Activated CD4-positive, alpha-beta T cell treated with anti-CD3 and anti-CD28 coated beads for 36 hours (primary cell): ENCODE measurements around the gene ZNRF3. TPM values are rescaled to one million over a fixed set of nuclear protein-coding genes. Genes with fewer than 3 reads are reported as not detected.

Source experiments
- ATAC-seq: fragments of 200-7000 bp; cut with Tn5 transposase; one replicate; pipeline ENCODE4 v1.10.0; 2021; ENCODE audit warnings: mild to moderate bottlenecking, moderate library complexity
- CTCF ChIA-PET: fragments of 350-600 bp; sonication (Branson Sonifier 250); formaldehyde crosslinking; loops from one replicate; lab custom pipeline; 2021; ENCODE audit warnings: antibody characterized with exemption; lab: Charles Lee
- POLR2A ChIA-PET: fragments of 350-600 bp; sonication (Branson Sonifier 250); formaldehyde crosslinking; loops from one replicate; lab custom pipeline; 2021; ENCODE audit warnings: antibody characterized with exemption, inconsistent platforms; lab: Charles Lee
- DNase-seq: peaks from one replicate; pipeline ENCODE4 v3.0.0-alpha.2; 2020
- H3K27ac Mint-ChIP-seq: one replicate; pipeline ENCODE4 v1.8.0; 2021; ENCODE audit warnings: mixed read lengths
- H3K27me3 Mint-ChIP-seq: one replicate; pipeline ENCODE4 v1.8.0; 2021; ENCODE audit warnings: mixed read lengths
- H3K36me3 Mint-ChIP-seq: one replicate; pipeline ENCODE4 v1.8.0; 2021; ENCODE audit warnings: low read depth, mixed read lengths
- H3K4me1 Mint-ChIP-seq: one replicate; pipeline ENCODE4 v1.8.0; 2021; ENCODE audit warnings: mixed read lengths
- H3K4me3 Mint-ChIP-seq: one replicate; pipeline ENCODE4 v1.8.0; 2021; ENCODE audit warnings: mild to moderate bottlenecking, moderate library complexity, mixed read lengths
- H3K9me3 Mint-ChIP-seq: one replicate; pipeline ENCODE4 v1.8.0; 2021; ENCODE audit warnings: low read depth, mixed read lengths
- intact Hi-C, 2 experiments: fragments of 100-400 bp; cut with DNase I in 1 of 2; cut with micrococcal nuclease in 1 of 2; formaldehyde crosslinking; loops; one replicate each; pipeline versions ENCODE4 v1.14.2 to v1.15.1; 2022 to 2024; cut with DNase I, micrococcal nuclease
- total RNA-seq, 2 experiments: library from RNA; stranded (reverse); gene quantifications; one replicate each; pipeline ENCODE4 v1.2.3, GENCODE V29; 2021

ZNRF3 gene
- total RNA-seq, 2 experiments from 2014 or later: 2.3 TPM

DNA sequence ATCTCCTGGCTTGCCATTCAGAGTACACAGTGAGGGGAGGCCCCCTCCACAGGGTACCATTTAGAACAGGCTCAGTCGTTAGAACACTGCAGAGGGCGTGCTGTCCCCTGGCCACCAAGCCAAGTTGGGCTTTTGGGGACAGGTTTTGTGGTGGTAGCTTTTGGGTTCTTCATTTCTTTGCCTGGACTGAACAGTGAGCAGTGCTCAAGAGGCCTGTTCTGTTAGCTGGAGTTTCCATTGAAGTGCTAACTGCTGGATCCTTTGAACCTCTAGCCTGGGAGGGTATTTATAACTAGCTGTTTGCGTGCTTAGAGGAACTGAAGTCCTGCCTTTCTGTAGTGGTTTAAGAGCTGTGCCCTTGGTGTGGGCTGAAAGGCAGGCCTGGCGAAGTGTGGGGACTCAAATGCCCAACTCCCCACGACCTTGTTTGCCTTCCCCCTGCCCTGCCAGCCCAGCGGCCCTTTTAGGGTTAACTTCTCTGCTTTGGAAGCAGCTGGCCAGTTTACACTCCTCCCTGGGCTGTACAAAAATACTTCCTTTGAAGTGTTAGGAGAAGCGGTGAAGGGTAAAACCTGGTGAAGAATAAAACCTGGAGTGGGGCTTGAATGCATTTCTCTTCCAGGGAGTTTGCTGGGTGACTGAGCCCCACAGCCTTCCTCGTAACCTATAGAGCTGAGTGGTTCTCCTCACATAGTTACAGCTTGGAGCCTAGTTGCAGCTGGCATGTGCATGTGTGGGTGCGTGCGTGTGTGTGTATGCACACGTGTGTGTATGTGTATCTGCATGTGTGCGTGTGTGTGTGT lies 34.6 kb downstream of the ZNRF3 start:
- peaks cover 36% of the 10 kb centered on the region for H3K27me3 Mint-ChIP-seq
- H3K9me3 Mint-ChIP-seq: no peaks in the 10 kb centered on the region
- H3K36me3 Mint-ChIP-seq: no peaks in the 10 kb centered on the region
- CTCF ChIA-PET: interaction anchor here (0.6 to 1.6 kb wide), 7 partner anchors 10 to 311 kb away, joined by 3 to 5 read pairs (median 4); no protein-coding TSS in a partner anchor
- intact Hi-C loops: no loop called here
- peaks cover 4% of the 10 kb centered on the region for H3K4me1 Mint-ChIP-seq
- DNase-seq: no peak
- H3K27ac Mint-ChIP-seq: no peak overlapping the region
- POLR2A ChIA-PET: interaction anchor here (1.8 kb wide), 1 partner anchor 11 kb away, joined by 4 read pairs; no protein-coding TSS in a partner anchor
- no peak for ATAC-seq
- no peak overlapping the region for H3K4me3 Mint-ChIP-seq

DNA sequence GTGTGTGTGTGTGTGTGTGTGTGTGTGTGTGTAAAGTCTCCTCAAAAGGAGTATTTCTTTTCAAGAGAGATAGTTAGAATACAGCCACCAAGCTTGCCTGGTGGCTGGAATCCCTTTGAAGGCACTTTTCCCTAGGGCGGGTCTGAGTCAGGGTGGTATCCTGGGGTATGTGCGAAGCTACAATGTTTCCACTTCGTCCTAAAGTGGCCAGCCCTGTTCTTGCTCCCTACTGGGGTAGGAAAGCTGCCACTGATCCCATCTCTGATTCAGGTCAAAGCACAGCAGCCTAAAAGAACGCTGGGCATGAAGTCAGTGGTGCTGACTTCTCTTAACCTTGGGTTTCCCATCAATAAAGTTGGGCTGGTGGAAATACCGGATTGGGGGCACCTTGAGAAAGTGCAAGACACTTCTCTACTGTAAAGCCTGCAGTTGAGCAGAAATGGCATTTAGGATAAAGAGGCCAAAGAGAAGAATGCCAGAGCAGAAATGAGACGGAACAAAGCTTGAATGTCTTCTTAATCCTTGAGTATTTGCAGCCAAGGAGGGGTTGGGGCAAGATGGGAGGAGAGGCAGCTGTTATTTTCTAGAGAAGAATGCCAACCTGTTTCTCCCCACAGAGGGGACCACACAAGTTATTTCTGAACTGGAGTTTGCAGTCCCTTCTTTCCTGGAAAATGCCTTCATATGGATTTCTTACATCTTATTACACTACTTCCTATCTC lies 35.3 kb downstream of the ZNRF3 start:
- CTCF ChIA-PET: interaction anchor here (0.6 to 1.6 kb wide), 3 partner anchors 12 to 311 kb away, joined by 3 to 5 read pairs (median 4); no protein-coding TSS in a partner anchor
- ATAC-seq (no peak), DNase-seq (no peak)
- Mint-ChIP-seq H3K4me1 (peaks cover 4% of the 10 kb centered on the region), H3K9me3 (no peaks in the 10 kb centered on the region), H3K27me3 (peaks cover 33% of the 10 kb centered on the region), H3K36me3 (no peaks in the 10 kb centered on the region), H3K27ac (no peak overlapping the region), H3K4me3 (no peak overlapping the region)
- intact Hi-C loops: no loop called here
- POLR2A ChIA-PET: interaction anchor here (1.8 kb wide), 1 partner anchor 11 kb away, joined by 4 read pairs; no protein-coding TSS in a partner anchor

DNA sequence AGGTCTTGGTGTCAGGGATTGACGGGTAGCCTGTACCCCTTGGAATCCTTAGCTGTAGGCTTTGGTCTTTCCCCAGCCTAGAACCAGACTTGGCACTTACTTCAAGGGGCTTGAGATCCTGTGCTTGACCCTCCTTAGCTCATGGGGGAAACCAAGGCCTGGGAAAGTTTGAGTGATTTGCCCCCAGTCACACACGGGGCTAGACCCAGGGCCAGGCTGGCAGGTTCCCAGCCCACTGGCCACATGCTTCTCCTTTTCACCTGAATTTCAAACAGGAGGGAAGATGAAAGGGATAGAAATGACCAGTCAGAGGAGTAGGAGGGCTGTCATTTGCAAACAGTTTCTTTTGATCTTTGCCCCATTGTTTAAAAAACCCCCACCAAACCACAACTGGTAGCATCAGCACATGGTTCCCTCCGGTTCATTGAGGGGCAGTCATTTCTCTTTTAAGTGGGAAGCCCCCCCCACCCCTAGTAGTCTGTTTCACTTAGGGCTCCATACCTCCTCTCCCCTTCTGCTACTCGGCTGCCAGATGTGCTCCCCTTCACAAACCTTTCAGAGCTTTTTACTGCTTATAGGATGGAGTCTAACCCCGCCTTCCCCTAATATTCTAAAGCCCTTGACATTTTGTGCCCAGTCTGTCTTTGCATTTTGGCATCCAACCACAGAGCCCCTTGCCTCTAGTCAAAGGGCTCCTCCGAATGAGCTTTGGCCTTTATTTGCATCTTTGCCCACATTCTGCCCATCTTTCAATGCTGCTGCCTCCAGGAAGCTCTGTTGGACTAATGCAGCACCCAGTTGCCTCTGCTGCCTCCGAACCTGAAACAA lies 37.6 kb downstream of the ZNRF3 start:
- intact Hi-C loops: no loop called here
- no peaks in the 10 kb centered on the region for H3K9me3 Mint-ChIP-seq
- peaks cover 40% of the 10 kb centered on the region for H3K27me3 Mint-ChIP-seq
- ATAC-seq (no peak), DNase-seq (no peak)
- ChIA-PET POLR2A (no interaction called here), CTCF (interaction anchor here (0.8 kb wide), 1 partner anchor 136 kb away, joined by 3 read pairs; no protein-coding TSS in a partner anchor)
- H3K4me1 Mint-ChIP-seq: peaks cover 7% of the 10 kb centered on the region
- H3K36me3 Mint-ChIP-seq: no peaks in the 10 kb centered on the region
- no peak overlapping the region for H3K4me3 Mint-ChIP-seq
- H3K27ac Mint-ChIP-seq: no peak overlapping the region

DNA sequence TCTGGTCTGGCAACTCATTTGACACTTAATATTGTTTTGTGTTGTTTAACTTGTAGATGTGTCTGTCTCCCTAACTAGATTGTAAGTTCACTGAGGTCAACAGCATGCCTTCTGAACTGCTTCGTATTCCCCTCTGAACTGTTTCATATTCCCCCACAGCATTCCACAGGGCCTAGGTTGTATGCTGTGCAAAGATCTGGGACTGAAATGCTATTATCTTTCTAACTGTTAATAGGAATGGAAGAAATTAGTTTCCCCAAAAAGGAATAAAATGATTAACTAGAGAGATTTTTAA lies 38.2 kb downstream of the ZNRF3 start:
- H3K4me3 Mint-ChIP-seq: no peak overlapping the region
- no peaks in the 10 kb centered on the region for H3K9me3 Mint-ChIP-seq
- H3K27me3 Mint-ChIP-seq: peaks cover 39% of the 10 kb centered on the region
- intact Hi-C loops: no loop called here
- CTCF ChIA-PET: no interaction called here
- no peak overlapping the region for H3K27ac Mint-ChIP-seq
- no peak for ATAC-seq
- no peak for DNase-seq
- H3K4me1 Mint-ChIP-seq: peaks cover 7% of the 10 kb centered on the region
- POLR2A ChIA-PET: no interaction called here
- no peaks in the 10 kb centered on the region for H3K36me3 Mint-ChIP-seq

DNA sequence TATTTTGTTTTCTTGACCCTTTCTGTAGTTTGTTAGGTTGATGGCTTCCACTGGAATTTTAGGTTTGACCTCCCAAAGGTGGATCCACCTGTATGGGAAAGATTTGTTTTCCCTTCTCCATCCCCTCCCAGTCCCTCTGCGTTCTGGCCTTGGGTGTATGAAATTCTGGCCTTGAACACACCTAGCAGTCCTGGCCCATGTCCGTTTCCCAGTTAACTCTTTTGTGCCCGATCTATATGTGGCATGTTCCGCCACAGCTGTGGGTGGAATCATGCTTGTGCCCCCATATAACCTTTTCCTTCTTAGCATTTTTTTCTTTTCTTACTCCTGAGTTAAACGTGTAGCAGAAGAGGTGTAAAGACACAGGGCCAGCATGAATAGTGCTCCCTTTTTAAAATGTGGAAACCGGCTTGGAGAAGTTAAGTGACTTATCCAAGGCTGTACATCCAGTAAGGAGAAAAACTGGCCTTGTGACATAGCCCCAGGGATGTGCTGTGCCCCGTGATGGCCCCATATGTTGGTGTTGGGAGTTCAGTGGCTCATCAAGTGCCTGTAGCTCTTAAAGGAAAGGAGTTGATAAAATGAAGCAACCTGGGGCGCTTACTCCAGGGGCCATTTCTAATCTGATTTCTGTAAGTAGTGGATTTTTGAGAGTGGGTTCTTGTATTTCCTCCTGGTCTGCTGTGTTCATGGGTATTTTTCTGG lies 39.3 kb downstream of the ZNRF3 start:
- CTCF ChIA-PET: interaction anchor here (0.5 to 0.6 kb wide), 2 partner anchors 21 to 94 kb away, joined by 4 to 6 read pairs; no protein-coding TSS in a partner anchor
- POLR2A ChIA-PET: no interaction called here
- Mint-ChIP-seq H3K36me3 (no peaks in the 10 kb centered on the region), H3K4me1 (peaks cover 6% of the 10 kb centered on the region), H3K9me3 (no peaks in the 10 kb centered on the region), H3K27ac (no peak overlapping the region), H3K4me3 (no peak overlapping the region), H3K27me3 (peaks cover 38% of the 10 kb centered on the region)
- intact Hi-C loops: no loop called here
- ATAC-seq: no peak
- DNase-seq: no peak

DNA sequence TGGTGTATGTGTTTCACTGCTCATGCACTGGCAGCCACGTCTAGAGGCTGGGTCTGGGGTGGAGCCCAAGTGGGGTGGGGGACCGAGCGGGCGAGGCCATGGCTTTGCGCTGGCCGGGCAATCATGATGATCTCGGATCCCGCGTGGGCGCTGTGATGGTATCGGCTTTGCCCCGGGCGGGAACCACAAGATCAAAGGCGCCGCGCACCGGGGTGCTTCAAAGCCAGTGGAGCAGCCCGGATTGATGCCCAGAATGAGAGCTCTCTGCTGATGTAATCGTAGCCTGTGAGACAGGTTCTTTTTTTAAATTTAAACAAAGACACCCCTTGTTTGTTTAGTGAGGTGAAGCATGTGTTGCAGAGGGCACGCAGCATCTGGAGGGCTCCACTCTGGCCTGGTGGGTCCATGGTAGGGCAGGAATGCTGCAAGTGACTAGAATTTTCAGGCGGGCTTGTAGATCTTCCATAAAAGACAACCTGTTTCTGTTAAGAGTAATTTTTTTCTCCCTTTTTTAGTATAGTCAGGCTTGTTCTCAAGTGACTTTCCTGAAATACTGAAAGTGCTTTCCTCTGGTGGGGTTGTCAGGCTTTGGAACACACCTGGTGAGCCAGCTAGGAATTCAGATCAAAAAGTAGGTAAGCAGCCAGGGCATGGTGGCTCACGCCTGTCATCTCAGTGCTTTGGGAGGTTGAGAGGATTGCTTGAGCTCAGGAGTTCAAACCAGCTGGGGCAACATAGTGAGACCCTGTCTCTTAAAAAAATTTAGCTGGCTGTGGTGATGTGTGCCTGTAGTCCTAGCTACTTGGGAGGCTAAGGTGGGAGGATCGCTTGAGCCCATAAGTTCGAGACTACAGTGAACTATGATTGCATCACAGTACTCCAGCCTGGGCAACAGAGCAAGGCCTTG lies 40.7 kb downstream of the ZNRF3 start:
- POLR2A ChIA-PET: interaction anchor here (0.6 kb wide), 1 partner anchor 10 kb away, joined by 4 read pairs; no protein-coding TSS in a partner anchor
- no peaks in the 10 kb centered on the region for H3K36me3 Mint-ChIP-seq
- no peak for DNase-seq
- no peak overlapping the region for H3K27ac Mint-ChIP-seq
- peaks cover 3% of the 10 kb centered on the region for H3K4me1 Mint-ChIP-seq
- H3K9me3 Mint-ChIP-seq: no peaks in the 10 kb centered on the region
- H3K27me3 Mint-ChIP-seq: peaks cover 34% of the 10 kb centered on the region
- no peak for ATAC-seq
- H3K4me3 Mint-ChIP-seq: no peak overlapping the region
- CTCF ChIA-PET: interaction anchor here (0.6 kb wide), 3 partner anchors 19 to 96 kb away, joined by 3 to 4 read pairs (median 3); no protein-coding TSS in a partner anchor
- intact Hi-C loops: no loop called here

DNA sequence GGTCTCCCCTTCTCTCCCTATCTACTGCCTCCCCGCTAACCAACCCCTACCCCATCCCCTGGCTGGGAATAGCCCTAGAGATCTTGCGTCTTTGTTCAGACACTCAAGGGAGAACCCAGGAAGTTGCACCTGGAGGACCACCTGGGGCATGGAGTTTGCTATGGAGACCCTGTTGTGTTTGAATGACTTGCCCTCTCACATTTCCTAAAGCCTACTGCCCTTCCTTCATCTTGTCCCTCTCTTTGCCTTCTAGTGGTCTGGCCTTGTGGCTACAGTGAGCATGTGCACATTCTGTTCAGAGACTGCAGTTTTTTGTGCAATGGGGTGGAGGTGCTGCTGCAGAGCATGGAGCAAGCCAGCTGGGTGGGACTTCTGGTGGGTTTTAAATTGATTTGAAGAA lies 42.5 kb downstream of the ZNRF3 start:
- Mint-ChIP-seq H3K4me1 (peaks cover 3% of the 10 kb centered on the region), H3K27ac (no peak overlapping the region), H3K9me3 (no peaks in the 10 kb centered on the region), H3K4me3 (no peak overlapping the region), H3K27me3 (peaks cover 36% of the 10 kb centered on the region), H3K36me3 (no peaks in the 10 kb centered on the region)
- intact Hi-C loops: no loop called here
- ATAC-seq: no peak
- ChIA-PET POLR2A (no interaction called here), CTCF (interaction anchor here (0.7 kb wide), 1 partner anchor 120 kb away, joined by 3 read pairs; no protein-coding TSS in a partner anchor)
- no peak for DNase-seq

DNA sequence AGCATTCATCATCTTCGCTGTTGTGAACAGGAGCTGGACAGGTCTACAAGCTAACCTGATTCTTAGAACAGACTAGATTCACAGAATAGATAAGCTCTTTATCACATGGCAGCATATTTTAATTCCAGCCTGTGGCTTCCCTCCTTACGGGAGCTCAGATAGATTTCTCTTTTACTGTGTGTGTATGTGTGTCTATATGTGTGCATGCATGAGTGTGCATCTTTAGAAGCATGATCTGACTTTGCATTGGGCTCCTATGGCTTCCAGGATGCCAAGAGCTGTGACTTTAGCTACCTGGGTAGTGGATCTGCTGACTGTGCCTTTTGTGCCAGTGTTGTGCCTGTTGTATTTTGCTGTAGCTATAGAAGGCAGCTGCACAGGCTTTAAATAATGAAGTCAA lies 44.3 kb downstream of the ZNRF3 start:
- CTCF ChIA-PET: interaction anchor here (0.6 to 0.9 kb wide), 5 partner anchors 10 to 335 kb away, joined by 3 to 4 read pairs (median 4); no protein-coding TSS in a partner anchor
- ATAC-seq (no peak), DNase-seq (no peak)
- Mint-ChIP-seq H3K27me3 (peaks cover 31% of the 10 kb centered on the region), H3K27ac (no peak overlapping the region), H3K9me3 (no peaks in the 10 kb centered on the region), H3K4me3 (no peak overlapping the region), H3K36me3 (no peaks in the 10 kb centered on the region), H3K4me1 (peaks cover 3% of the 10 kb centered on the region)
- POLR2A ChIA-PET: interaction anchor here (0.7 kb wide), 1 partner anchor 77 kb away, joined by 3 read pairs; no protein-coding TSS in a partner anchor
- intact Hi-C loops: no loop called here

DNA sequence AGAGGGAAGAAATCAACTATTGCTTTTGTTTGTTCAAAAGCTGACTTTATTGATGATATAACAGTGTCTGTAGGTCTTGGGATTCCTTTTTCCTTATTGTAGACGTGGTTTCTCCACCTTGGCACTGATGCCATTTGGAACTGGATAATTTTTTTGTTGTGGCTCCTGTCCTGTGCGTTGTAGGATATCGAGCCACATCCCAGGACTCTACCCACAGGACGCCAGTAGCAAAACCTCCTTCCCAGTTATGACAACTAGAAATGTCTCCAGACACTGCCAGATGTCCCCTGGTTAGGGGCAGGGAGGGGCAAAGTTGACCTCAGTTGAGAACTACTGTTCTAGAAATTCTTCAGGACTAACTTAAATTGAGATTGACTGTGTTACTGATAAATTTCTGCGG lies 45.8 kb downstream of the ZNRF3 start:
- H3K4me1 Mint-ChIP-seq: peaks cover 3% of the 10 kb centered on the region
- H3K27me3 Mint-ChIP-seq: peaks cover 33% of the 10 kb centered on the region
- no peak for ATAC-seq
- ChIA-PET CTCF (interaction anchor here (0.6 kb wide), 1 partner anchor 244 kb away, joined by 3 read pairs; no protein-coding TSS in a partner anchor), POLR2A (no interaction called here)
- H3K4me3 Mint-ChIP-seq: no peak overlapping the region
- H3K36me3 Mint-ChIP-seq: no peaks in the 10 kb centered on the region
- intact Hi-C loops: no loop called here
- H3K9me3 Mint-ChIP-seq: no peaks in the 10 kb centered on the region
- DNase-seq: no peak
- H3K27ac Mint-ChIP-seq: no peak overlapping the region
